Mucosa of stomach (tissue), 1 donor: Measurements from ENCODE around the gene WTAP.
A peak's percentile ranks its signal among the peaks of the same experiment; 100 is the strongest.
"Not testable (repeated sequence)": the region's sequence is repeated elsewhere in the genome, so short reads cannot be mapped to it uniquely, and the experiment has no call there.

Experiments used
- H3K27me3 ChIP-seq: one replicate; pipeline ENCODE4 v1.7.0; 2013; ENCODE audit warnings: mild to moderate bottlenecking, low read length; ENCODE audit not compliant: control insufficient read depth, insufficient read depth
- H3K36me3 ChIP-seq: one replicate; pipeline ENCODE4 v1.7.0; 2013; ENCODE audit warnings: low read length; ENCODE audit not compliant: control insufficient read depth, insufficient read depth
- H3K4me1 ChIP-seq: one replicate; pipeline ENCODE4 v1.7.0; 2013; ENCODE audit warnings: mild to moderate bottlenecking, low read length; ENCODE audit not compliant: control insufficient read depth, insufficient read depth
- H3K4me3 ChIP-seq: one replicate; pipeline ENCODE4 v1.7.0; 2013; ENCODE audit warnings: low read length
- H3K9ac ChIP-seq: one replicate; pipeline ENCODE4 v1.7.0; 2013; ENCODE audit warnings: mild to moderate bottlenecking, low read length, moderate library complexity
- H3K9me3 ChIP-seq: one replicate; pipeline ENCODE4 v1.7.0; 2013; ENCODE audit warnings: mild to moderate bottlenecking, low read length, moderate library complexity; ENCODE audit not compliant: control insufficient read depth
- donor health status: Pancreatic carcinoma.

WTAP gene

DNA sequence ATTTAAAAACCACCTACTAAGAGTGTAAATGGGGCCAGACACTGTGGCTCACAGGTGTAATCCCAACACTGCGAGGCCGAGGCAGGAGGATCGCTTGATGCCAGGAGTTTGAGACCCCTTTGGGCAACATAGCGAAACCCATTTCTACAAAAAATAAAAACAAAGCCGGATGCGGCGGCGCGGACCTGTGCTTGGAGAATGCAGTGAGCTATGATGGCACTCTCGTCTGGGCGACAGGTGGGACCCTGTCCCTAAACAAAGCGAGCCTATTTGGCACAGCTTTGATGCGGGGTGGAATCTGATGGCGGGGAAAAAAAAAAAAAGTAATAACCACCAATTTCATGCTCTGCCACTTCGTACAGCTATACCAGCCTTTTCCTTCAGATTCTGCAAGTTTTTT, 61.0 kb downstream of the WTAP start:
- Histone ChIP-seq H3K27me3 (no peaks in the 10 kb centered on the region), H3K9me3 (no peaks in the 10 kb centered on the region), H3K9ac (peak overlapping the region; percentile 84), H3K4me3 (no peak overlapping the region), H3K4me1 (peaks cover 7% of the 10 kb centered on the region), H3K36me3 (peaks cover 4% of the 10 kb centered on the region)

DNA sequence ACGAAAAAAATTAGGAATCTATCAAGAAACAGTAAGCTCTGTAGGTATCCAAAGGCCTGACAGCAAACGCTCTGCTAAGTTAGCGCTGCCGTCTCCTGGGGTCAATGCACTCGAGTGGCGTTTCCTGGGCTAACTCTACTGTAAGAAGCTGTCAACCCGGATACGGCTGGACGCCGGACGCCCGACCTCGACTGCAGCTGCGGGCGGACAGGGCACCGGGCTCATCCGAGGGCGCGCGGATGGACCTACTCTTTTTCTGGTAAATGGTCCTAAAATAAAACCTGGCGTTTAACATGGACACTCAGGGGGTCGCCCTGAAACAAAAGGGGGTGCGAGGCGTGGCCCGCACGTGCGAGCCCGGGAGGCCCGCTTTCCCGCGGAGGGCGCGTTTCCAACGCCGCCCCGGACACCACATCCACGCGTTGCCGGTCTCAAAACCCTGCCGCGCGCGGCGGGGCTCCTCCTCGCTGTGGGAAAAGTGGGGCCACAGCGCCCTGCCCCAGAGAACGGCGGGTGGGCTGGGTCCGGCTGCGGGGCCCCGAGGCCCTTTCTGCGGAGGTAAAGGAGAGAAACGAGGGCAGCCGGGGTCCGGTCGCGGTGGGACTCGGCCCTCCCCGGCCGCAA, 61.6 kb downstream of the WTAP start:
- Histone ChIP-seq H3K36me3 (no peaks in the 10 kb centered on the region), H3K4me1 (peaks cover 7% of the 10 kb centered on the region), H3K9me3 (no peaks in the 10 kb centered on the region)

DNA sequence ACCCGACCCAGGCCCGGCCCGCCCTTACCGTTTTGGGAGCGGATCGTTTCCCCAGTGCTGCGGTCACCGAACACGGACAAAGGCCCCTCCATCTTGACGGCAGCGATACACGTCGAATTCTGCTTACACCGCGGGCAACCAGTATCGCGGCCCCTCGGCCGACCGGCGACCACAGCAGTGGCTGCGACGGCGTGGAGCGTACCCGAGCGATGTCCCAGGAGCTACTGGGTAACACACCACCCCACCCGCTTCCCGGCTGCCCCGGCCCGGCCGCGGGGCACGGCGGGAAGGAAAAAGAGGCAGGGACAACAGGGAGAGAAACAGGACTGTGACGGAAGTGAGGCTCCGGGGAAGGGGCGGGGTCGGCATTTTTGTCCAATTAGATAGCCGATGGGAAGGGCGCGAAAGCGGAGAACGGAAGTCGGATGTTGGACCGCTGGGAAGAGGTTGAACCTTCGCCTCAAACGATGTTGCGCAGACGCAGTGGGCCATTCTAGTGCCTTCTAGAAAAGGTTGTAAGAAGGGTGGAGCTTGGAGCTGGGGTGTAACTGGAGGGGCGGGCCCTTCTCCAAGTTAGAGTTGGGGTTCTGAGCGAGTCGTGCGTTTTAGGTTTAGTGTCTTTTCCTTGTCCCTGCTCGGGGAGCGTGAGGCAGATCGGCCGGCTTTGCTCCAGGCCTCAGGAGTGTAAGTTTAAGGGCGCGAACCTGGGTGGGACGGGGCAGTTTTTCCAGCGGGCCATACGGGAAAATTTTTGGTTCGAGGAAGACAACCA, 62.3 kb downstream of the WTAP start, which contains the start of gene TCP1:
TCP1 (minus strand) TSS at position 226 of the 772 bp plus-strand sequence; CDS start at position 92, 134 bp downstream.
- Histone ChIP-seq H3K4me1 (peaks cover 7% of the 10 kb centered on the region), H3K36me3 (no peaks in the 10 kb centered on the region), H3K27me3 (no peaks in the 10 kb centered on the region), H3K9ac (peak within 1 kb of the TSS; percentile 86), H3K9me3 (no peaks in the 10 kb centered on the region), H3K4me3 (peak within 1 kb of the TSS; percentile 95)

More for the DNA sequence above, 61.6 kb downstream of the WTAP start:
- Histone ChIP-seq H3K9ac (peak overlapping the region; percentile 84), H3K27me3 (no peaks in the 10 kb centered on the region), H3K4me3 (peak overlapping the region; percentile 38)

GRCh38 chr6:159790149-159790955, 63.0 kb downstream of the WTAP start, which contains the start of gene MRPL18:
Gene MRPL18 (plus strand): TSS chr6:159790467. CDS start chr6:159790588, 121 bp downstream.
- Histone ChIP-seq H3K9me3 (no peaks in the 10 kb centered on the region), H3K27me3 (no peaks in the 10 kb centered on the region), H3K36me3 (no peaks in the 10 kb centered on the region), H3K4me3 (peak within 1 kb of the TSS; percentile 95), H3K4me1 (peaks cover 7% of the 10 kb centered on the region), H3K9ac (peak within 1 kb of the TSS; percentile 86)

GRCh38 chr6:159790956-159791598, 63.8 kb downstream of the WTAP start:
- Histone ChIP-seq H3K4me1 (peaks cover 7% of the 10 kb centered on the region), H3K9me3 (no peaks in the 10 kb centered on the region), H3K9ac (peak overlapping the region; percentile 86), H3K36me3 (no peaks in the 10 kb centered on the region), H3K27me3 (no peaks in the 10 kb centered on the region), H3K4me3 (peak overlapping the region; percentile 95)

- H3K9me3 ChIP-seq, H3K9ac ChIP-seq, H3K4me3 ChIP-seq, H3K27me3 ChIP-seq, H3K4me1 ChIP-seq, H3K36me3 ChIP-seq: not testable (repeated sequence)
Measured at GRCh38 chr6:159794976-159795375, 67.7 kb downstream of the WTAP start.

- Histone ChIP-seq H3K9me3 (no peaks in the 10 kb centered on the region), H3K4me1 (no peaks in the 10 kb centered on the region), H3K9ac (no peak overlapping the region), H3K27me3 (no peaks in the 10 kb centered on the region), H3K4me3 (no peak overlapping the region), H3K36me3 (peaks cover 4% of the 10 kb centered on the region)
Measured at GRCh38 chr6:159797554-159797953, 70.2 kb downstream of the WTAP start.

- no peaks in the 10 kb centered on the region for H3K27me3 ChIP-seq
- H3K36me3 ChIP-seq, result peaks cover 4% of the 10 kb centered on the region
- H3K4me3 ChIP-seq, result no peak within 1 kb of the TSS
- no peaks in the 10 kb centered on the region for H3K4me1 ChIP-seq
- H3K9me3 ChIP-seq, result no peaks in the 10 kb centered on the region
- no peak within 1 kb of the TSS for H3K9ac ChIP-seq
Measured at GRCh38 chr6:159800141-159800865, 73.0 kb downstream of the WTAP start, which contains the start of gene PNLDC1. Gene PNLDC1 (plus strand): TSS chr6:159800276. CDS start chr6:159800308, 32 bp downstream.

GRCh38 chr6:159801935-159802334, 74.6 kb downstream of the WTAP start:
- Histone ChIP-seq H3K4me1 (no peaks in the 10 kb centered on the region), H3K9ac (no peak overlapping the region), H3K9me3 (no peaks in the 10 kb centered on the region), H3K27me3 (no peaks in the 10 kb centered on the region), H3K4me3 (no peak overlapping the region), H3K36me3 (peaks cover 4% of the 10 kb centered on the region)

DNA sequence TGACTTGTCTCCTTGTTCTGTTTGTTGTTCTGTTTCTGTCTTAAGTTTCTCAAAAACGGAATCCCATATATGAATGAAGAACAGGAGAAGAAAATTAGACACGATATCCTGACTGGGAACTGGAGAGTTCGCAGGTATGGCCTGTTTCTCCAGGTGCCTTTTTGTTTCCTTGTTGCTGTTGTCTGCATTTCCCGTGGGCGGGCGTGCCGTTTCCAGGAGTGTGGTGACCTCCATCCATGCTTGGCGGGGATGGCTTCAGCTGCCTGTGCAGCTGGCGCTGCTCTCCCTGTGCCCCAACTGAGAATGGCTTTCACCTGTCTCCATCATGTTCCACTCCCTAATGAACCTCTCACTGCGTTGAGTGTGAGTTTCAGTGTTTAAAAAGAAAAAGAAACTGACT, 77.2 kb downstream of the WTAP start:
- Histone ChIP-seq H3K4me1 (no peaks in the 10 kb centered on the region), H3K4me3 (no peak overlapping the region), H3K9me3 (no peaks in the 10 kb centered on the region), H3K36me3 (no peaks in the 10 kb centered on the region), H3K9ac (no peak overlapping the region), H3K27me3 (no peaks in the 10 kb centered on the region)

GRCh38 chr6:159805440-159806020, 78.2 kb downstream of the WTAP start:
- Histone ChIP-seq H3K27me3 (no peaks in the 10 kb centered on the region), H3K36me3 (no peaks in the 10 kb centered on the region), H3K9ac (no peak overlapping the region), H3K4me3 (no peak overlapping the region), H3K9me3 (no peaks in the 10 kb centered on the region), H3K4me1 (no peaks in the 10 kb centered on the region)
